GM12891 (cell line): ENCODE data around the gene SLC29A1.
A peak's percentile ranks its signal among the peaks of the same experiment; 100 is the strongest.

Source experiments
- DNase-seq: peaks from one replicate; pipeline ENCODE4 v3.0.0; 2011; ENCODE audit warnings: low spot score; ENCODE audit not compliant: insufficient read length
- FAIRE-seq: peaks from 2 replicates; lab custom pipeline; 2011; peaks lifted over from hg19 to GRCh38; lab: Jason Lieb, UNC
- PAX5 ChIP-seq: IDR thresholded peaks from 2 replicates; pipeline ENCODE4 v1.6.1; 2011; ENCODE audit warnings: low read length, moderate library complexity, mild to moderate bottlenecking; ENCODE audit not compliant: insufficient read depth, severe bottlenecking
- POLR2A ChIP-seq: IDR thresholded peaks from 2 replicates; pipeline ENCODE4 v1.6.1; 2011; ENCODE audit warnings: low read depth, low read length, control low read depth
- POLR2AphosphoS5 ChIP-seq: IDR thresholded peaks from 2 replicates; pipeline ENCODE4 v1.6.1; 2011; ENCODE audit warnings: low read depth, low read length, control low read depth
- POU2F2 ChIP-seq: IDR thresholded peaks from 2 replicates; pipeline ENCODE4 v1.6.1; 2011; ENCODE audit warnings: low read depth, mild to moderate bottlenecking, control low read depth, low read length, moderate library complexity
- SPI1 ChIP-seq: IDR thresholded peaks from 2 replicates; pipeline ENCODE4 v1.6.1; 2011; ENCODE audit warnings: low read depth, low read length, control low read depth
- TAF1 ChIP-seq: IDR thresholded peaks from 2 replicates; pipeline ENCODE4 v1.6.1; 2011; ENCODE audit warnings: low read depth, low read length, control low read depth

The SLC29A1 gene

DNA sequence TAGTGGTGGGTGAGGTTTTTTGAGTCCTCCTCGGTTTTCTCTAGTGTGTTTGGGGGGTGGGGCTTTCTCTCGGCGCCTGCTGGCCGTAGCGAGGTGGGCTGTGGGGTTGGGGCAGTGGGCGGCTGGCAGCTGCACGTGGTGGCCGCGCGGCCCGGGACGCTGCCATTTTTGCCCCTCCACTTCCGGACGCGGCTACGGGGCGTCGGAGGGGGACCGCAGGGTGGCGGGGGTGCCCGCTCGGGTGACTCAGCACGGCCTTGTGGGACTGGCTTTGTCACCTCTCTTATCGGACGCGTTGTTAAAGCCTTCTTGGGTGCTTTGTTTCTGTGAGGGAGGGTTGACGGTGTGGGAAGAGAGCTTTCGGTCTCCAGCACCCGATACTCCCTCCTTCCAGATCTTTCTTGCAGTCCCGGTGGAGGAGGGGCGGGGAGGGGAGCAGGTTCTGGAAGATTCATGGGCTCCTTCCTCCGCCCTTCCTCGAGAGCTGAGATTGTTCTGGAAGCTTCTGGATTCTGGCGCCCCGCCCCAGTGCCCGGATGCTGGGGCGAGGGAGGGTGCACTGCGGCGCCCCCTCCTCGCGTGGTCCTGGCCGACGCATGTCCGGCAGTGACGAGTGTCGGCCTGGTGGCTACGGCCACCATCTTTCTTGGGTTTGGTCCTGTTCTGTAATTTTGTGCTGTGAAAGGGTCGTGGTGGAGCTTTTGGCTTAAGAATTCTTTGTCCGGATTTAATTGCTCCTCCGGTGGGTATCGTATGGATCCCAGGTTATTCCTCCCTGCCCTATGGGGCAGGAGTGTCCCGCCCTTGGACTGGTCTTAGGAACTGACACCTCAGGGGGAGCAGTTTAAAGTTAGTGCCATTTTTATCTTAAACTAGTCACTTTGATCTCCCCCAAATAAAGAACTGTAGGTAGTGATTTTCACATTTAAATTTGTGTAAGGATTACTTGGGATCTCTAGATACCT lies 24.2 kb downstream of the SLC29A1 start:
- FAIRE-seq (no peak), DNase-seq (no peak)
- no peak for TF ChIP-seq TAF1
- TF ChIP-seq SPI1: no peak
- TF ChIP-seq POLR2AphosphoS5: no peak; the same call in 1 of the 2 replicates
- no peak for TF ChIP-seq POU2F2
- no peak for TF ChIP-seq POLR2A
- no peak for TF ChIP-seq PAX5

DNA sequence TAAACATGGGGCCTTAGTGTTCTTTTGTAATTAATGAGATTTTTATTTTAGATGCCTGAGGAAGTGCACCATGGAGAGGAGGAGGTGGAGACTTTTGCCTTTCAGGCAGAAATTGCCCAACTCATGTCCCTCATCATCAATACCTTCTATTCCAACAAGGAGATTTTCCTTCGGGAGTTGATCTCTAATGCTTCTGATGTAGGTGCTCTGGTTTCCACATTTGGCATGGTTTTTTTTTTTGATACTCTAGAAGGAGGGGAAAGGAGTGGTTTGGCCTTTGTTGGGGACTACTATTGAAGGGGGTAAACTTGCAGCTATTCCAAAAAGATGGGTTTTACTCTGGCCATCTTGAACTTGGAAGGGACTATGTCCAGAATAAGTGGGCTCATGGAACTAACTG lies 25.2 kb downstream of the SLC29A1 start:
- DNase-seq: no peak
- FAIRE-seq: no peak
- TF ChIP-seq POLR2AphosphoS5: no peak
- TF ChIP-seq PAX5: no peak
- no peak for TF ChIP-seq POLR2A
- no peak for TF ChIP-seq TAF1
- no peak for TF ChIP-seq POU2F2
- no peak for TF ChIP-seq SPI1

DNA sequence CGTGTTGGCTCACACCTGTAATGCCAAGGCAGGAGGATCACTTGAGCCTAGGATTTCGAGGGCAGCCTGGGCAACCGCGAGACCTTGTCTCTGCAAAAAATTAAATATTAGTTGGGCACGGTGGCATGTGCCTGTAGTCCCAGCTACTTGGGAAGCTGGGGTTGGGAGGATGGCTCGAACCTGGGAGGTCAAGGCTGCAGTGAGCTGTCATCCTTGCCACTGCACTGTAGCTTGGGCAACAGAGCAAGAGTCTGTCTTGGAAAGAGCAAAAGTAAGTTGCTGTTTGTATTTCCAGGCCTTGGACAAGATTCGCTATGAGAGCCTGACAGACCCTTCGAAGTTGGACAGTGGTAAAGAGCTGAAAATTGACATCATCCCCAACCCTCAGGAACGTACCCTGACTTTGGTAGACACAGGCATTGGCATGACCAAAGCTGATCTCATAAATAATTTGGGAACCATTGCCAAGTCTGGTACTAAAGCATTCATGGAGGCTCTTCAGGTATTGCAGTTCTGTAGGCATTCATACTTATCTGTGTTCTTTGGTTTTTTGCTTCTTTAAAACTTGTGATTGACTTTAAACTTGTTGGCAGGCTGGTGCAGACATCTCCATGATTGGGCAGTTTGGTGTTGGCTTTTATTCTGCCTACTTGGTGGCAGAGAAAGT lies 25.8 kb downstream of the SLC29A1 start:
- FAIRE-seq: no peak
- no peak for DNase-seq
- TF ChIP-seq PAX5: no peak
- 0 out of 2 replicates have a peak, but pooled peaks have one; percentile 30 for TF ChIP-seq POLR2A

DNA sequence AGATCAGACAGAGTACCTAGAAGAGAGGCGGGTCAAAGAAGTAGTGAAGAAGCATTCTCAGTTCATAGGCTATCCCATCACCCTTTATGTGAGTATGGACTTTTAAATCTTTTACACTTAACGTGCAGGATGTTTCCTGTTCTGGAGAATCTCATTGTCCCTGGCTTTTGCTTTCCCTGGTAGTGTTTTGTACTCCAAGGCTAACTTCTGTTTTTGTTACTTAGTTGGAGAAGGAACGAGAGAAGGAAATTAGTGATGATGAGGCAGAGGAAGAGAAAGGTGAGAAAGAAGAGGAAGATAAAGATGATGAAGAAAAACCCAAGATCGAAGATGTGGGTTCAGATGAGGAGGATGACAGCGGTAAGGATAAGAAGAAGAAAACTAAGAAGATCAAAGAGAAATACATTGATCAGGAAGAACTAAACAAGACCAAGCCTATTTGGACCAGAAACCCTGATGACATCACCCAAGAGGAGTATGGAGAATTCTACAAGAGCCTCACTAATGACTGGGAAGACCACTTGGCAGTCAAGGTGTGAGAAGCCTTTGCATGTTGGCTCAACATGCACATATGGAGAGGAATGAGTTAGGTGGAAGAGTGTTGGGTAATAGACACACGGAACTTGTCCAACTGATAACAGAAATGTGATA lies 26.8 kb downstream of the SLC29A1 start:
- TF ChIP-seq POLR2A: no peak
- TF ChIP-seq SPI1: no peak
- no peak for TF ChIP-seq TAF1
- no peak for TF ChIP-seq POLR2AphosphoS5
- TF ChIP-seq POU2F2: no peak
- TF ChIP-seq PAX5: no peak
- DNase-seq (no peak), FAIRE-seq (no peak)

DNA sequence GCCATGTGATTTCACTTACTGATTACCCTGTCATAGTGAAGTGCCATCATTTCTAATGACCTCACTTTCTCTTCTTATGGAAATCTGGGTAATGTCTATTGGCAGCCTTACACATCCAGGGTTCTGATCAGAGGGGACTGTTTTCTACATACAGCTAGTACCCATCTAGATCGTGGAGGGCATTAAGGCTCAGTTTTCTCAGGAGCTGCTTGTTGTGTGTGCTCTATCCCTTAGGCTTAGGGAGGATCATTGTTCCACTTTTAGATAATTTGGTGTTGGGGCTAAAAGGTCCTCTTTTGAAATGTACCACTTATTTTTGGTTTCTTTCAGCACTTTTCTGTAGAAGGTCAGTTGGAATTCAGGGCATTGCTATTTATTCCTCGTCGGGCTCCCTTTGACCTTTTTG lies 27.3 kb downstream of the SLC29A1 start:
- TF ChIP-seq POU2F2 (no peak), PAX5 (no peak), POLR2A (peak; percentile 50), TAF1 (no peak), SPI1 (no peak), POLR2AphosphoS5 (peak; percentile 42; the same call in 1 of the 2 replicates)
- no peak for DNase-seq
- FAIRE-seq: no peak

DNA sequence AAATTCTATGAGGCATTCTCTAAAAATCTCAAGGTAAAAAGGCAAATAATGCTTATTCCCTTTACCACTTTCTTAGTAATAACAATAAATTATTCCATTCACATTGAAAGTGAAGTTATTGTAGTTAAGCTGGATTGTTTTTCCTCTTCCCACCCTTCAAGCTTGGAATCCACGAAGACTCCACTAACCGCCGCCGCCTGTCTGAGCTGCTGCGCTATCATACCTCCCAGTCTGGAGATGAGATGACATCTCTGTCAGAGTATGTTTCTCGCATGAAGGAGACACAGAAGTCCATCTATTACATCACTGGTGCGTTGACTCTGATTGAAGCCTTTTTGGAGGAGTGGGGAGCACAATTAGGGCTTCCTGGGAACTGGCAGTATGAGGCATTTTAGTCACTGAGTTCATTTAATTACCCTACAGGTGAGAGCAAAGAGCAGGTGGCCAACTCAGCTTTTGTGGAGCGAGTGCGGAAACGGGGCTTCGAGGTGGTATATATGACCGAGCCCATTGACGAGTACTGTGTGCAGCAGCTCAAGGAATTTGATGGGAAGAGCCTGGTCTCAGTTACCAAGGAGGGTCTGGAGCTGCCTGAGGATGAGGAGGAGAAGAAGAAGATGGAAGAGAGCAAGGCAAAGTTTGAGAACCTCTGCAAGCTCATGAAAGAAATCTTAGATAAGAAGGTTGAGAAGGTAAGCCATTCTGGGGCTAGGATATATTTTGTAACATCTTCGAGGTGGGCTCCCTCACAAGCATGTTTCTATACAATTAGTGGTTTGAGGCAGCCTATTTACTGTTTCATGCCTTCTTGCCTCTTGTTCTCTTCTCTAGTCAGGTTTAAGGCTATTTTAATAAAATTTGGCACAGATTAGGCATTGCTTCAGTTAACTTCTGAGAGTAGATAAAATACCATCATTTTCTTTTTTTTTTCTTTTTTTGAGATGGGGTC lies 28.5 kb downstream of the SLC29A1 start:
- TF ChIP-seq PAX5 (no peak), POLR2A (peak; percentile 62; the same call in 1 of the 2 replicates)
- FAIRE-seq (no peak), DNase-seq (no peak)

DNA sequence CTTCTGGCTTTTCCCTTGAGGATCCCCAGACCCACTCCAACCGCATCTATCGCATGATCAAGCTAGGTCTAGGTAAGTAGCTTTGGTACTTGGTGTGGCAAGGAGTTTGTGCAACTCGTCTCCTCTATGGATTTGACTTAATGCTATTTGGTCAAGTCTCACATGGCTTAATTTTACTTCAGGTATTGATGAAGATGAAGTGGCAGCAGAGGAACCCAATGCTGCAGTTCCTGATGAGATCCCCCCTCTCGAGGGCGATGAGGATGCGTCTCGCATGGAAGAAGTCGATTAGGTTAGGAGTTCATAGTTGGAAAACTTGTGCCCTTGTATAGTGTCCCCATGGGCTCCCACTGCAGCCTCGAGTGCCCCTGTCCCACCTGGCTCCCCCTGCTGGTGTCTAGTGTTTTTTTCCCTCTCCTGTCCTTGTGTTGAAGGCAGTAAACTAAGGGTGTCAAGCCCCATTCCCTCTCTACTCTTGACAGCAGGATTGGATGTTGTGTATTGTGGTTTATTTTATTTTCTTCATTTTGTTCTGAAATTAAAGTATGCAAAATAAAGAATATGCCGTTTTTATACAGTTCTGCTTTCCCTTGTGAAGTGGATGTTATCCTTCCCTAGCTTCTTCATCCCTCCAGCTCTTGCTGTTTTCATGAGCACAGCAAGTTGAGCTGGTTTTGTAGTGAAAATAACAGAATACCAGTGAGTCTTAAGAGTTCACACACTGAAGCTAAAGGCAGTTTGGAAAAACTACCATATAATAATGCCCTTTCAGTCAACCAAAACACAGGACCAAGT lies 30.1 kb downstream of the SLC29A1 start:
- FAIRE-seq (no peak), DNase-seq (no peak)
- TF ChIP-seq POLR2AphosphoS5 (peak; percentile 20; the same call in 1 of the 2 replicates), PAX5 (no peak), TAF1 (no peak), SPI1 (no peak), POLR2A (peak; percentile 22; the same call in 1 of the 2 replicates), POU2F2 (peak; percentile 55; the same call in 1 of the 2 replicates)
